Epithelial cell of esophagus (primary cell): ENCODE measurements around the gene COA3.

Source experiments
- DNase-seq: peaks from one replicate; pipeline ENCODE4 v3.0.0; 2010; ENCODE audit warnings: low read depth
- H3K4me3 ChIP-seq: 2 replicates; pipeline ENCODE4 v1.5.1; 2011; ENCODE audit warnings: mild to moderate bottlenecking, low read length, control low read depth
- TF ChIP-seq, protein P1 (sequence below): IDR thresholded peaks from 2 replicates; pipeline ENCODE4 v1.5.1; 2011; ENCODE audit warnings: low read depth, mild to moderate bottlenecking, low read length, control low read depth, inconsistent platforms; ENCODE audit not compliant: insufficient read depth; ENCODE audit errors: missing control alignments

The COA3 gene

GRCh38 chr17:42781639-42782165, 16.8 kb downstream of the COA3 start:
- no peak overlapping the region for H3K4me3 ChIP-seq
- TF ChIP-seq, protein P1, sequence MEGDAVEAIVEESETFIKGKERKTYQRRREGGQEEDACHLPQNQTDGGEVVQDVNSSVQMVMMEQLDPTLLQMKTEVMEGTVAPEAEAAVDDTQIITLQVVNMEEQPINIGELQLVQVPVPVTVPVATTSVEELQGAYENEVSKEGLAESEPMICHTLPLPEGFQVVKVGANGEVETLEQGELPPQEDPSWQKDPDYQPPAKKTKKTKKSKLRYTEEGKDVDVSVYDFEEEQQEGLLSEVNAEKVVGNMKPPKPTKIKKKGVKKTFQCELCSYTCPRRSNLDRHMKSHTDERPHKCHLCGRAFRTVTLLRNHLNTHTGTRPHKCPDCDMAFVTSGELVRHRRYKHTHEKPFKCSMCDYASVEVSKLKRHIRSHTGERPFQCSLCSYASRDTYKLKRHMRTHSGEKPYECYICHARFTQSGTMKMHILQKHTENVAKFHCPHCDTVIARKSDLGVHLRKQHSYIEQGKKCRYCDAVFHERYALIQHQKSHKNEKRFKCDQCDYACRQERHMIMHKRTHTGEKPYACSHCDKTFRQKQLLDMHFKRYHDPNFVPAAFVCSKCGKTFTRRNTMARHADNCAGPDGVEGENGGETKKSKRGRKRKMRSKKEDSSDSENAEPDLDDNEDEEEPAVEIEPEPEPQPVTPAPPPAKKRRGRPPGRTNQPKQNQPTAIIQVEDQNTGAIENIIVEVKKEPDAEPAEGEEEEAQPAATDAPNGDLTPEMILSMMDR = no peak

DNA sequence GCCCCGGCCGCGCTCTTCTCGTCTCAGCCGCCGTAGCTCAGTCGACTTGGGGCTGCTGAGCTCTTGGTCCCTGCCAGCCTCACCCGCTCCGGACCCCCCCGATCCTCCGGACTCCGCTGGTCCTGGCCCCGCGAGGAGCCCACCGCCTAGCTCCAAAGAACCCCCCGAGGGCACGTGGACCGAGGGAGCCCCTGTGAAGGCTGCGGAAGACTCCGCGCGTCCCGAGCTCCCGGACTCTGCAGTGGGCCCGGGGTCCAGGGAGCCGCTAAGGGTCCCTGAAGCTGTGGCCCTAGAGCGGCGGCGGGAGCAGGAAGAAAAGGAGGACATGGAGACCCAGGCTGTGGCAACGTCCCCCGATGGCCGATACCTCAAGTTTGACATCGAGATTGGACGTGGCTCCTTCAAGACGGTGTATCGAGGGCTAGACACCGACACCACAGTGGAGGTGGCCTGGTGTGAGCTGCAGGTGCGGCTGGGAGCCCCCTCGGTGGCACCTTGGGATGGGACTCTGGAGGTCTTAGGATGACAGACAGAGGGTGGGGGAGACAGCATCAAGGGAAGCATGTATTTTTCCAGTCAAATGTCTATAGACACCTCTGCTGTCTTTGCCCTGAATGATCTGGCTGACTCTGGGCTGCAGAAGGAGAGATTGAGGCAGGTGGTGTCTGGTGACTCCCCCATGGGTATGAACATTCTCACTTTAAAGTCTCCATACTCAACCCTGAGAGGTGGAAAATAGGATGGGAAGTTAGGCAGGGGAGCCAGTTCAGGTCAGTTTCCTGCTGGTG, 17.5 kb downstream of the COA3 start:
- H3K4me3 ChIP-seq = peak overlapping the region; percentile 13
- TF ChIP-seq, protein P1 = no peak
- DNase-seq = no peak

More at GRCh38 chr17:42781639-42782165, 16.8 kb downstream of the COA3 start:
- DNase-seq = no peak

GRCh38 chr17:42779936-42780850, 18.3 kb downstream of the COA3 start, which contains the start of gene WNK4:
TSS of gene WNK4 (plus strand) at chr17:42780610. CDS start at chr17:42780699, 89 bp downstream.
- H3K4me3 ChIP-seq = peak within 1 kb of the TSS; percentile 13
- no peak for DNase-seq
- TF ChIP-seq, protein P1 = no peak

DNA sequence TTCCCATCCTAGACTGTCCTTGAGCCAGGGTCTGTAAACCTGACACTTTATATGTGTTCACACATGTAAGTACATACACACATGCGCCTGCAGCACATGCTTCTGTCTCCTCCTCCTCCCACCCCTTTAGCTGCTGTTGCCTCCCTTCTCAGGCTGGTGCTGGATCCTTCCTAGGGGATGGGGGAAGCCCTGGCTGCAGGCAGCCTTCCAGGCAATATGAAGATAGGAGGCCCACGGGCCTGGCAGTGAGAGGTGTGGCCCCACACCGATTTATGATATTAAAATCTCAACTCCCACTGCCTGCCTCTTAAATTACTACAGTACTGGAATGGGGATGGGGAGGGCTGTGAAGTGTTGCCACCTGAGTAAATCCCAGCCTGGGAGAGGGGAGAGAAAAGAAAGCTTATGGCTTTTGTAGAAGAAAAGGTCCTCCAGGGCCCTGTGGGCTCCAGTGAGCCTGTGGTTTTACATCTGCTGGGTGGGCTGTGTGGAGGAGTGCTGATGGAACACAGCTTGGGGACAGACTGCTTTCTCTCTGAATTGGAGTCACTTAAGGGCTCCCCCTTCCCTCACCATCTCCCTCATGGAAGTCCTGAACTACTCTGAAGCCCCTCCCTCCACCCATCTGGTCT, 19.1 kb downstream of the COA3 start:
- DNase-seq = no peak
- H3K4me3 ChIP-seq = no peak overlapping the region
- TF ChIP-seq, protein P1 = no peak

GRCh38 chr17:42778570-42778969, 19.9 kb downstream of the COA3 start:
- no peak overlapping the region for H3K4me3 ChIP-seq
- TF ChIP-seq, protein P1 = no peak
- DNase-seq = no peak

- DNase-seq = no peak
- TF ChIP-seq, protein P1 = no peak
- no peak overlapping the region for H3K4me3 ChIP-seq
Measured at GRCh38 chr17:42775534-42776098, 22.9 kb downstream of the COA3 start.
